ENCODE data around the gene ZFYVE26.
"Not testable (repeated sequence)": the region's sequence is repeated elsewhere in the genome, so short reads cannot be mapped to it uniquely, and the experiment has no call there.

Gene ZFYVE26

DNA sequence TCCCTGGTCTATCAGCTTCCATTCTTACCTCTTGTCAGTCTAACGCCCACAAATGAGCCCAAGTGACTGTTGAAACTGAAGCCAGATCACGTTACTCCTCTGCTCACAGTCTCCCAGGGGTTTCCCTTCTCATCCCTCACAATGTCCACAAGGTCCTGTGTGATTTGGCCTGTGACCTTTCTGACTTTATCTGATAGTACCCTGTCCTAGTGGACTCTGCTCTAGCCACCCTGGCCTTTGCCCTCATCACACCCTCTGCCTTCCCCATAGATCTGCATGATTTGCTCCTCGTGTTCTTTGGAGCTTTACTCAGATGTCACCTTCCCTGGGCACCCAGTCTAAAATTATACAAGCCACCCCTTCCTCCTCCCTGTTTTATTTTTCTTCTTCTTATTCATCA, 59.2 kb downstream of the ZFYVE26 start:
- no peak for DNase-seq (ENCODE audit: low read depth, low spot score)

DNA sequence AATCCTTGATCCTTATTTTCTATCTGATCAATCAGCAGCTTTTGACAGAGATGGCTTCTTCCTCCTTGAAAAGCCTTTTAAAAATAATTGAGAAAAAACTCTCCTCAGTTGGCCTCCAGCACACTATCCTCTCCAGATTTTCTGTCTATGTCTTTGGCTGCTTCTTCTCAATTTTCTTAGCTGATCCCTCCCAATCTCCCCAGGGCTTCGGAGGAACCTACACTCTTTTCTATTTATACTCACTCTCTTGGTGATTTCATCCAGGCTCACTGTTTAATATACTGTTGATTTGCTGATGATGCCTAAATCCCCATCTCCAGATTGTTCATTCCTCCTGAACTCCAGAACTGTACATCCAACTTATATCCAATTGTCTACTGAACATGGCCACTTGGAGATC, 59.9 kb downstream of the ZFYVE26 start:
- DNase-seq (ENCODE audit: low read depth, low spot score), result no peak

DNA sequence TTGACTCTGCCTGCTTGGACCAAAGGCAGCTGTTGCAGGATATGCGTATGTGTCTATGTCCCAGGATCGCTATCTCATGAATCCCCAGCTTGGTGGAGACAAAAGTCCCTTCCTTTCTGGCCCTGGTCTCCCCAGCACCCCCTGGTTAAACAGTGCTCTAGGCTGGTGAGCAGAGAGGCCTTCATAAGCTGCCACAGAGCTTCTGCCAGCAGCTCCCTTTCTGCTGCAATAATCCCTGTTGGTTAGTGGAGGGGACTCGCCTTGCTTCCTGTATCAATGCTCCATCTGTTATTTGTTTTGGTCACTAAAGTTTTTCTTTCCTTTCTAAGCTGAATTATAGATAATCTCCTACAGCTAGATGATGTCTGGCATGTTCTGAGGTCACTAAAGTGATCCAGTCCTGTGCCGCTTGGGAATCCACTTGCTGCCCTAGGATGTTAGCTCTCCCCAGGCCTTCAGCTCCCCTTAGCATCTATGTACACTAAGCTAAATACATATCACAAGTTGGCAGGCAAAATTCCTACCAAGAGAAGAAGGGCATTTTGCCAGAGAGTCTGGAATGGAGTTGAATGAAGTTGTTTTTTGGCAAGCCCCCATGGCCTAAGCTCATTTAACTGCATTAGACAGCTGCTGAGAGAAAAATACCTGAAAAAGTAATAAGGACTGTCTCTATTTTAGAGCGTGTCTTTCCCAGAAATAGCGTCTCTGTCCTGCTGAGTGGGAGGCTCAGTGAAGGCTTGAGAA, 66.9 kb downstream of the ZFYVE26 start:
- no peak for DNase-seq (ENCODE audit: low read depth, low spot score)

DNA sequence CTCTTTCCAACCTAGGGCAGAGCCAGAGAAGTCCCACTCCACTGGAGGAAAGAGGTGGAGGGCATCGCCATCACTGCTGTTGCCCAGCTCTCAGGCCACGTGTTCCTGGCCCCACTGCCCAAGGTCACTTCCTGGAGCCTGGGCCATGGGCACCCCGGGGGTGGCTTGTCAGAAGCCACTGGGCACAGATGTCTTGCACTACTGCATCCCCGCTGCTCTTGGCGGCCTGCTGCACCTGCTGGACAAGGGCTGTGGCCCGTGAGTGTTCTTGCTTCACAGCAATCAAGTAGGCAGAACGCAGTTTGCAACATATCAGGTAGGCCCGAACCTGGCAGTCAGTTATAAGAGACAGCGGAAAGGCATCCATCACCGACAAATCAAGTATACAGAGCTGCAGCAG, 68.1 kb downstream of the ZFYVE26 start:
- no peak for DNase-seq (ENCODE audit: low read depth, low spot score)

DNA sequence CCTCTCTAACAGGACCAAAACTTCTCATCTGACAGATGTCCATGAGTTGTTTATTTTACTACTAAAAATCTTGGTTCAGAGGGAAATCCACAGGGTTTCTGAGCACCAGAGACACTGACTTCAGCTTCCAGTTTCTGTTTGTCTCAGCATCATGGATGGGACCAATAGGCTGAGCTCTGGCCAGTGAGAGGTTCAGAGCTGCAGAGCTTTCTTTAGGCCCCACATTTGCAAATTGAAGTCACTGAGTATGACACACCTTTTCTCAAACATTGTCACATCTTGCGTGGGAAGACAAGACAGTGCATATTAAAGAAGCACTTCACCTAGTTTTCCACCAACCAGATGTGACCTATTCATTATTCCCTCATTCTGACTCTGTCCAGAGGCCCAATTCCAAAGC, 69.5 kb downstream of the ZFYVE26 start:
- DNase-seq (ENCODE audit: low read depth, low spot score), result no peak

DNA sequence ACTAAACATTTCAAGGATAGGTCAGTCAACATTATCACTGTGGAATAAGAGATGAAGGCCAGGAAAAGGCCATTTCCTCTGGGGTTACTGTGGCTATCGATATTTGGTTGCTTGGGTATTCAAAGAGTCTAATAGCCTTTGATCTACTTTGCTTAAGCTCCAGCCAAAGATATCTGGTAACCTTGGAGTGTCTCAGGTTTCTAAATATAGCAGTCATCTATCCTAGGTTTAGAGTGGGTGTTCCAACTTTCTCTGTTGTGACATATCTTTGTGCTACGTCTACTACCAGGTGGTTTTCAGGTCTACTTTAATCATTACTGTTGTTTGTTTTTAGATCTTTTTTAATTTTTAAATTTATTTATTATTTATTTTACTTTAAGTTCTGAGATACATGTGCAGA, 72.3 kb downstream of the ZFYVE26 start:
- no peak for DNase-seq (ENCODE audit: low read depth, low spot score)

DNA sequence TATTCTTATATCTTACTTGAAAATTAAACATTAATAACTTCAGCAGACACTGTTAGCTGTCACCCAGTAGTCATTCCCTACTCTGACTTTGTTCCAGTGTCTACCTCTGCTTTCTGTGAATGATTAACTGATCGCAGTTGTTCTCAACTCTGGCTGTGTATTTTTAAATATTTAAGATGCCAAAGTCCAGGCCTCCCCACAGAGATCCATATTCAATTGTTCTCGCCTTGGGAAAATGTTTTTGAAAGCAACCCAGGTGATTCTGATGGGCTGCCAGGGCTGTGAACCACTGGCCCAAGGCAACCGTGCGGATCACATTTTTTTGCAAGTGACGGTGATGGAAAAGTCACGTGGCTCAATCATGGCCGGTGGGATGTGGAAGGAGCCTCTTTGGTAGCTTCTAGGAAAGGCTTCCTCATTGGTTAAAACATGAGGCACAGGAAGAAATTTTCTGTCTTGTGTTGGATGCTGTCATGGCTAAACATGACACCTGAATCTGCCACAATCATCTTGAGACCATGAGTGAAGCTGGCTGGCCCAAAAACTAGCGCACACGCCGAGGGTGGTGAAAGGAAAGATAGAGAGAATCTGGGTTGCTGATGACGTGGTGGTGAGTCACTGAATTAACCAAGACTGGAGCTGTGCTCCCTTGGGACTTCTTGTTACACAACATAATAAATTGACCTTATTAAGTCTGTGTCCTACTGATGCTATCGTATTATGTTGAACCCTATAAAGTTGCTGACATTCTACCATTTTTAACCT, 77.5 kb downstream of the ZFYVE26 start:
- peak; percentile 14 for DNase-seq (ENCODE audit: low read depth, low spot score)

DNA sequence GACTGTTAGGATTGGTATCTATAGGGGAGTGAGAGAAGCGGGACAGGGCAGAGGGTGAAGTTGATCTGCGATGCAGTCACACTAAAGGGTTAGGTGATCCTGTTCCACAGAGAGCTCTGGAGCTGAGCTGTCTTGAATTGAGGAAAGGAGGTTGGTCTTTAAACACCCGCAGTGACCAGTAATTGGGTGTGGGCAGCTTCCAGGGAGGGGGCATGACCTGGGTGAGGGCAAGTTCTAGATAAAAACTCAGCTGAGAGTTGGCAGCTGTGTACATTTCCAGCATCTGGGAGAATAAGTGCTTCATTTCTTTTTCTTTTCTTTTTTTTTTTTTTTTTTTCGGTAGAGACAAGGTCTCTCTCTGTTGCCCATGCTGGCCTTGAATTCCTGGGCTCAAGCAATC, 79.6 kb downstream of the ZFYVE26 start:
- no peak for DNase-seq (ENCODE audit: low read depth, low spot score)

DNA sequence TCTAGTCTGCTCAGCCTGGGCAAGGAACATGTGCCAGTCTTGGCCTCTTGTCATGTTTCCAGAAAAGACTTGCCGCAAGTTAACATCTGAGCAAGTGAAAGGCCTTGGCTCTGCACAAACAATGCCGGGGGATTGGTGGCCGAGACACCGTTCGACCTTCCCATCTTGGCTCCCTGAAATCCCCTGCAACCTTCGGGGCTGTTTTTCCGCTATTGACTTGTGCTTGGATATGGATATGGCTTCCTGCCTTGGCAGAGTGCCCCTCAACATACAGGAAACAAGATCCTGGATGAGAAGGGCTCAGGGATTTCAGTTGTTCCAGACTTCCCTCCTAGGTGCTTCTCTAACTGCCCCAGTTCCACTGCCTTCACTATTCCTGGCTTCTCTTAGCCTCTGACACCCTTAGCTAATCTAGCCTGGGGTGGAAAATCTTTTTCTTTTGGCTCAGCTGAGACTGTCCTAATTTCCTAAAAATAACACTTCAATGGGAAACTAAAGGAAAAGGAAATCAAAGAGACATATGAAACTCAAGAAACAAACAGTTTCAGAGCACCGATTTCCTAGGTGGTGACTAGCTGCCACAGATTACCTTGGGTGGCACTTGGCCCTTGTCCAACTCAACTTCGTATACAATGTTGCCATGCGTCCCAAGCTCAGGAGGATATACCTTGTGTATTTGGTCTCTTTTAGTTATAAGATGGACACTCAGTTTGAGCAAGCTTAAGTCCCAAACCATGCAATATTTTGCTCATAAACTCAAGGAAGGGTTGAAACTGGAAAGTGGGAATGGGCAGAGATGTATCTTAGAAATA, 80.8 kb downstream of the ZFYVE26 start:
- no peak for DNase-seq (ENCODE audit: low read depth, low spot score)

DNA sequence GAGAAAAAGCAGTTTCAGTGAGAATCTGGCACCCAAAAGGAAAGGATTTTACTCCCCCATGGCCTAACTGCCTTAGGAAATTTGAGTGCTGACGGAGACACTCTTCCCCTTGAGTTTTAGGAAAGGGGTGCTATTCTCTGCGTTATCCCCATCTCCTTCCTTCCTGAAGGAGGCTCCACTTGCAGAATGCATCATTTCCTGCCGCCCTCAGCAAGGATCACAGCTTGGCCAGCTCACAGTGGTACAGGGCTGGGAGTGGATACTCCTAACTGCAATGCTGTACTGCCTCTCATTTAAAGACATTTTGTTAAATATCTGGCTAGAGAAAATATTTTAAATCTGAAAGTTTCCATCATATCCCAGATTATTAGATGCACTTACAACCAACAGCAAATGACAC, 81.7 kb downstream of the ZFYVE26 start:
- no peak for DNase-seq (ENCODE audit: low read depth, low spot score)

DNA sequence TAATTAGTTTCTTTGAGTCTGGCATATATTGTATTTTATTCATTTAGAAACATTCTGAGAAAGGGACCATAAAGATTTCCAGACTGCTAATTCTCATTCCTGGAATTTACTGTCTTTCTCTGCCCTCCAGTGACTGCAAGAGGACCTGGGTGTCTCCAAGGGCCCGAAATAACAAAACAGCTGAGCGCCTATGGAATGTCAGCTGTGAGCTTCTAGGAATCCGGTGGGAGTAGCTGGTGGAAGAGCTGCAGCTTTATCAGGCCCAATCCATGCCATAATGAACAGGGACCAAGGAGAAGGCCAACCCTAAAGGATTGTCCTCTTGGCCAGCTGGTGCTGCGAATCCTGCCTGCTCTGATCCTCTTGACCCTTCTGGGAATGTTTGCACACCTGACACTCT, 82.8 kb downstream of the ZFYVE26 start:
- peak; percentile 28 for DNase-seq (ENCODE audit: low read depth, low spot score)

DNA sequence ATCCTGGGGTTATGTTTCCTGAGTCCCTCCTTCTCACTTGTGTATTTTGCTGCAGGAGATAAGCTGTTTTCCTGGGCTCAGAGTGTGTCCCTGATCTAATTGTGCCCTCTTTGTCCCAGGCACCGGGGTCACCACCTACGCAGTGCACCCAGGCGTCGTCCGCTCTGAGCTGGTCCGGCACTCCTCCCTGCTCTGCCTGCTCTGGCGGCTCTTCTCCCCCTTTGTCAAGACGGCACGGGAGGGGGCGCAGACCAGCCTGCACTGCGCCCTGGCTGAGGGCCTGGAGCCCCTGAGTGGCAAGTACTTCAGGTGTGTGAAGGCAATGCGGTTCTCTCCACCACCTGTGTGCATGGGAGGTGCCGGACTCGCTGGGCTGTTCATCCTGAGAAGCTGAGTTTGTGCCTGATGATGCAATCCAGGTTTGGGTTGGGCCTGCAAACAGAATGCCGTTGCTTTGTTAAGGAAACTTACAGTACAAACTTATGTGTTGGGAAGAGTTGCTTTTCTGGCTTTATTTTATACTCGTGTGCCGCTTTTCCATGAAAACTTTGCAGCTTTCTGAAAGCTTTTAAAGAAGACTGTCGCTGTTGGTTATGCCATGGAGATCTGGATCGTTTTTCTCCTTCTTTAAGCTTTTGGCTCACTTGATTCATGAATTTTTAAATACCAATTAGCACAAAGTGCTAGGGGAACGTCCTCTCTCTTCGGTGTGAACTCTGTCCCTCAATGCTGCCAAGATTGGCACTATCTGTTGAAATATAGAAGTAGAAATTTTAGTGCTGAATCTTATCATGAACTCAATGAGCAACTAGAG, 87.1 kb downstream of the ZFYVE26 start:
- peak; percentile 70 for DNase-seq (ENCODE audit: low read depth, low spot score)

DNA sequence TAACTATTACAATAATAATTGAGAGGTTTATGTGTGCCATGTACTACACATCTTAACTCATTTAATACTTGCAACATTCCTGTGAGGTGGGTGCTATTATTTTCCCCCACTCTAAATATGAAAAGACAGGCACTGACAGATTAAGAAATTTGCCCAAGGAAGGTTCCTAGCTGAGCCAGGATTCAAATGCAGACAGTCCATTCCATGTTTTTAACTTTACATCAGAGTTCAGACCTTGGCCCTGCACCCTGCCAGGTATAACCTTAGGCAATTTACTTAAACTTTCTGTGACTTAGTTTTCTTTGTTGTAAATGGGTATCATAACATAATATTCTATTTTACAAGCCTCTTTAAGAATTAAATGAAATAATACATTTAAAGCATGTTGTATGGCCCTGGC, 88.1 kb downstream of the ZFYVE26 start:
- DNase-seq (ENCODE audit: low read depth, low spot score), result no peak

DNA sequence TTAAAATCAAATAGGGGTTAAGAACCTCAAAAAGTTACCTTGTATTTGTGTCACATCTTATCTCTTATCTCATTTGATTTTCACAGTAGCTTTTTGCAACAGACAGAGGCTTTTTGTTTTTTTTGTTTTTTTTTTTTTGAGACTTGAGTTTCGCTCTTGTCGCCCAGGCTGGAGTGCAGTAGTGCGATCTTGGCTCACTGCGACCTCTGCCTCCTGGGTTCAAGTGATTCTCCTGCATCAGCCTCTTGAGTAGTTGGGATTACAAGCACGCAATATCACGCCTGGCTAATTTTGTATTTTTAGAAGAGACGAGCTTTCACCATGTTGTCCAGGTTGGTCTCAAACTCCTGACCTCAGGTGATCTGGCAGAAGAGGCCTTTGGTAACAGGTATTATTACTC, 89.0 kb downstream of the ZFYVE26 start:
- no peak for DNase-seq (ENCODE audit: low read depth, low spot score)

DNA sequence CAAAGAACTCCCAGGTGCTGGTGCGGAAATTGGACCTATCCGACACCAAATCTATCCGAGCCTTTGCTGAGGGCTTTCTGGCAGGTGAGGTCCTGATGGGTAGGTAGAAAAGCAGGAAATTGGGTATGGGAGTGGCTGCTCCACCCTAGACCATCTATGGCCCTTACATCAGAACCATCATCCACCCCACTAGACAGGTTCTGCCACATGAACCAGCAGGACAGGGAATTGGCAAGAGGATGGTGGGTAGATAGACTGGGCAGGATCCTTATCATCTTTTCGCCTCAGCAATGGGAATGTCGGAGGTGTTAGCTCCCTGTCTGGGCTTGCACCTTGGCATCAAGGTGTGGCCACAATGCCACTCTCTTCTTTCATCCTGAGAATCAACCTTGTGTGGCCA, 91.2 kb downstream of the ZFYVE26 start:
- DNase-seq (ENCODE audit: low read depth, low spot score), result no peak

DNA sequence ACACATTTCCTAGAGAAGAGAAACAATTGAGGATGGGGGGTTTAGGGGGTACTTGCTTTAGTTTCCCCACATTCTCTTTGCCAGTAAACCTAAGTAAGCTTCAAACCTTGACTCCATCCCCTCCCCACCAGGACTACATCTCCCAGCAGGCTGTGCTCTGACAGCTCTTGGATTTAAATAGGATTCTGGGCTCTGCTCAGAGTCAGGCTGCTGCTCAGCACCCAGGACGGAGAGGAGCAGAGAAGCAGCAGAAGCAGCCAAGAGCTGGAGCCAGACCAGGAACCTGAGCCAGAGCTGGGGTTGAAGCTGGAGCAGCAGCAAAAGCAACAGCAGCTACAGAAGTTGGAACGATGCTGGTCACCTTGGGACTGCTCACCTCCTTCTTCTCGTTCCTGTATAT, 94.1 kb downstream of the ZFYVE26 start:
- peak; percentile 55 for DNase-seq (ENCODE audit: low read depth, low spot score)

DNA sequence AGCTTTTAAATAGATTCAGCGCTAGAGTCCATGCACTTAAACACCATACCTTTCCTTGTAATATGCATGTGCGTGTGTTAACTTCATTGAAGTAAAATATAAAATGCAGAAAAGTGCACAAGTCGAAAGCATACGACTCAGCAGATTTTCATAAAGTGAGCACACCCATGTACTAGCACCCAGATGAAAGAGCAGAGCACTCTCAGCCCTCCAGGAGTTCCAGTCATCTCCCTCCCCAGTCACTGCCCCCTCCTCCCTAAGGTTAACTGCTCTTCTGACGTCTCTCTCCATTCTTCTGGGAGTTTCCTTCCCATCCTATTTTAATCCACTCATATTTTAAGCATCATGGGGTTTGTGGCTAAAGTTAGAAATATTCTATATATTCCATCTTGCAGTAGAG, 94.5 kb downstream of the ZFYVE26 start:
- DNase-seq (ENCODE audit: low read depth, low spot score), result no peak

DNA sequence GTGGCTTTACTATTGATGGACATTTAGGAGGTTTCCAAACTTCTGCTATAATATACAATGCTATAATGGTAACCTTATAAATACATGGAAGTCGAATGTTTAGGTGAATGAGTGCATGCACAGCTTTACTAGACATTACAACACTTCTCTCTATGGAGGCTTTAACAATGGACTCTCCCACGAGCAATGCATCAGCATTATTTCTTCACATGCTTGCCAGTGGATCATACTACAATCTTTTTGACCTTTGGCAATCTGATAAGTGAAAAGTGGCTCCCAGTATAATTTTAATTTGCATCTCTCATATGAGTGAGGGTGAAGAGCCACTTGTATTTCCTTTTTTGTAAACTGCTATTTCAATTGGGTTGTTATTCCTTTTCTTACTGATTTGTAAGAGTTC, 96.5 kb downstream of the ZFYVE26 start:
- no peak for DNase-seq (ENCODE audit: low read depth, low spot score)

DNA sequence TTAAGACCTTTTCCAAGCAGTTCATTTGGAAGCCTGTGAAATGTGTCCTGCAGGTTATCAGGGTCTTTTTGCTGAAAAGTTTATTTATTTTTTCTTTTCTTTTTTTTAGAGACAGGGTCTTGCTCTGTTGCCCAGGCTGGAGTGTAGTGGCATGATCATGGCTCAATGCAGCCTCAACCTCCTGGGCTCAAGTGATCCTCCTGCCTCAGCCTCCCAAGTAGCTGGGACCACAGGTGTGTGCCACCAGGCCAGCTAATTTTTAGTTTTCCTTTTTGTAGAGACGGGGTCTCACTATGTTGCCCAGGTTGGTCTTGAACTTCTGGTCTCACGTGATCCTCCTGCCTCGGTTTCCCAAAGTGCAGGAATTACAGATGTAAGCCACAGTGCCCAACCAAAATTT, 97.0 kb downstream of the ZFYVE26 start:
- not testable (repeated sequence) for DNase-seq (ENCODE audit: low read depth, low spot score)

DNA sequence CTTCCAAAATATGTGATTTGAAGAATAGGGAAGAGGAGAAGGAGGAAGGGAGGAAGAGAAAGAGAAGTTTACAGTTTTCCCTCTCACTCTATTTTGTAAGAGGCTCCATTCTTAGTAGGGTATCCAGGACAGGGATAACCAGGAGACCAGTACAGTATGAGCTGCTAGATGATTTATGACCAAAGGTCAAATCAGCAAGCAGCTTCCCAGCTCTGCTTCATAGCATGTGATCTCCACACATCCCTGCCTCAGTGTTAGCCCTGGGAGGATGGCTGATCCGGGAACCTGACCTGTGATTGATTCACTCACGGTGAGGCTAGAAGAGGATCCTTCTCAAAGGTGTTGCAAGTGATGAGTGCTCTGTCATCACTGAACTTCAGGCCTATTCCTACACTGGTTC, 98.1 kb downstream of the ZFYVE26 start:
- DNase-seq (ENCODE audit: low read depth, low spot score), result no peak

DNA sequence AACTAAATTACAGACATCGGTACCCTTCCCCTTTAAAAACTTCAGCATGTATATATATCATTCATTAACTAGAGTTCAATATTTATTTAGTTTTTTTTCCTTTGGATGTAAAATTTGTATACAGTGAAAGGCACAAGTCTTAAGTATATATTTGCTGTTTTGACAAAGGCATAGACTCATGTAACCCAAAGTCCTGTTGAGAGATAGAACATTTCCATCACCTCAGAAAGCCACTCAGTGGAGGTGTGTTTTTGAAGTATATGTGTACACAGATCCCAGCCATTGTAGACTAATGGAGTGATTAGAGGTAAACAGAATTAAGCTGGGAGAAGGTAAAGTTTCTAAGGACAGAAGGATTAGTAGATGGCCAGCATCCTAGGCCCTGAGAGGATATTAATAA, 99.3 kb downstream of the ZFYVE26 start:
- DNase-seq (ENCODE audit: low read depth, low spot score), result no peak

DNA sequence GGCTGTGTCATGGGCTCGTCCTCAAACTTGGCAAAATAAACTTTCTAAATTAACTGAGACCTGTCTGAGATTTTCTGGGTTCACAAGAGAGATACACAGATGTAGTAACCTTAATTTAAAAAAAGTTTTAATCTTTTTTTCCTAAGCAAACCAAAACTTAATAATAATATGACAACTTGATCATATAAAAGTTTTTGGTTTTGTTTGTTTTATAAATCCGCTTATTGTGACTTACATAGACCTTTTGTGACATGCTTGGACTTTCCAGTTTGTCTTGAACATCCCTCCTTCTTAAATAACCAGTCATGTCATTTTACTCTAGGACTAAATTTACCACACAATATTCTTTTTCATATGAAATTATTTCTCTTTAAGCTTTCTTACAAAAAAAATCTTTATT, 106.2 kb downstream of the ZFYVE26 start:
- no peak for DNase-seq (ENCODE audit: low read depth, low spot score)
